Measurements from ENCODE around the gene THAP12.

The THAP12 gene

DNA sequence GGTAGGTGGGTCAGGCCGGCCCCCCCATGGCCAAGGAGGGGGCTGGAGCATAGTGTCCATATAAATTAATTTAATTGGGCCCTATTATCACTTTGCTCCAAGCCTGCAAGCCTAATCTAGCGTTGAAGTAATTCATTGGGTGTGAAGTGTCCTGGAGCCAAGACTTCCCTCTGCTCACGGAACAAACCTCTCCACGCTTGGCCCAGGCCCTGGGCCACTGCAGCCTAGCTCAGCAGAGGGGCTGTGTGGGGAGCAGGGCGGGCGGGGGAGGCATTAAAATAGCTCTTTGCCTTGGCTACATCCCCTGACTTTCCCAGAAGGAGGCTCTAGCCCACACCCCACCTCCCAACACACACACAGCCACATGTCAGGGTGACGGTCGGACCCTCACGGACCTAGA lies 73.5 kb downstream of the THAP12 start:
- DNase-seq (ENCODE audit: low read depth): no peak

DNA sequence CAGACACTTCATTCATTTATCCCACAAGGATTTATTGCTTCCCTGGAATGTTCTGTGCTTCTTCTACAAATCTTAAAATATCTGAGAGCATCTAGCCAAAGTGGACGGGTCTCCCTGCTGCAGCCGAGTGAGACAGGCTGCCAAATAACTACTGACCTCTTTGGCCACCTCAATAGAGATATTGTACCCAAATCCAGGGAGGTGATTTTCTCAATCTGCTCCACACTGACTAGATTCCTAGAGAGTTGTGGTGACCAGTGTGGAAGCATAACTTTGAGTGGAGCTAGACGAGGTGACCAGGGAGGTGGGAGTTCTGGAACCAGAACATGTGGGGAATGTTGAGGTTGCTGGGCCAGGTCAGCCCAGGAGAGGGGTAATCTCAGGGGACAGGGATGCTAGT lies 77.5 kb downstream of the THAP12 start:
- DNase-seq (ENCODE audit: low read depth): no peak

DNA sequence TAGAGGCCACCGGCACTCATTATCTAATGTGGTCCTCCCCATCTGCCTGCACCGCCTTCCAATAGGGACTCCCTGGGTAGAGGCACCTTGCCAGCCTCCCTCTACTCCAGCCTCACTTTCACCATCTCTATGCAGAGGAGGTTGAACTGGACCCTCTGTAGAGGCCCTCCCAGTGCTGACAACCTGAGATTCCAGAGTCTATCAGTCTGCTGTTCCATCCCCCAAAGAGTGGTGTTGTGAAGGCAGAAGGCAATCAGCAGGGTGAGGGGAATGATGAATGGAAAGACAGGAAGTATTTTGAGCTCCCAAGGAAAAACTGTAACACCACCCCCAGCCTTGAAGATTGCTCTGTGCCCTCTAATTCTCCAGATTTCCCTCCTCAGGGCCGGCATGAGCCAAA lies 77.9 kb downstream of the THAP12 start:
- DNase-seq (ENCODE audit: low read depth): no peak
